Hematopoietic multipotent progenitor cell treated with erythropoietin and hydrocortisone succinate and interleukin-3 and kit ligand, for 6 days (in vitro differentiated cells): Measurements from ENCODE around the gene PIP5K1B.
"Not testable (repeated sequence)": the region's sequence is repeated elsewhere in the genome, so short reads cannot be mapped to it uniquely, and the experiment has no call there.

Experiments
- DNase-seq: peaks from one replicate; pipeline ENCODE4 v3.0.0-alpha.2; 2015

The PIP5K1B gene

DNA sequence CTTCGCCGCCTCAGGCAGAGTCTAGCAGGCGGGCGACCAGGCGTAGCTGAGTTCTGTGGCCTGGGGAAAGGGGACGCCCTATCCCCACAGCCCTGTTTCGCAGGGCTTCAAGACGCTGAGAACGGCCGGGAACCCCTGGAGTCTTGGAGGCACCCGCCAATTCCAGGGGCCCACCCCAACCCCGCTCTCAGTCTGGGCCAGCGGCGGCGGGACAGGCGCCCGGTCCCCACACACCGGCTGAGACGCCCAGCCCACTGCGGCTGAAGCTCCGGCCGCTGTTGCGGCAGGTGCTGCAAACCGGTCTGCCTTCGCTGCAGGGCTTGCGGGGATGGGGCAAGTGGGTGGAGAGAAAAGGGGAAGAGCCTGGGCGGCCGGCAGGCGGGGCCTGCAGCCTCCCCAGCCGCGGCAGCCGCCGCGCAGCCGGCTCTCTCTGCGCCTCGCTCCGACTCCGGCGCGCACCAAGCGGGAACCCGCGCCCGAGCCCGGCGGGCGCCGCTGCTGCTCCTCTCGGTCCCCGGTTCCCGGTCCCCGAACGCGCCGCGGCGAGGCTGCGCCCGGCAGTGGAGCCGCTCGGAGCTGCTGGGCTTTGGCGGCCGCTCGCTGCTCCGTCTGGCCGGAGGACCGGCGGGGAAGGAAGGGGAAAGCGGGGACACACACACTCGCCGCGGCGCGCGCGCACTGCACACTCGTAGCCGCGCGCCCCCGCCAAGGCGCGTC, at the start of gene PIP5K1B:
PIP5K1B (plus strand) TSS at position 427 of the 717 bp plus-strand sequence. CDS start 117,375 bp downstream, outside the sequence.
- DNase-seq, result peak; percentile 92

DNA sequence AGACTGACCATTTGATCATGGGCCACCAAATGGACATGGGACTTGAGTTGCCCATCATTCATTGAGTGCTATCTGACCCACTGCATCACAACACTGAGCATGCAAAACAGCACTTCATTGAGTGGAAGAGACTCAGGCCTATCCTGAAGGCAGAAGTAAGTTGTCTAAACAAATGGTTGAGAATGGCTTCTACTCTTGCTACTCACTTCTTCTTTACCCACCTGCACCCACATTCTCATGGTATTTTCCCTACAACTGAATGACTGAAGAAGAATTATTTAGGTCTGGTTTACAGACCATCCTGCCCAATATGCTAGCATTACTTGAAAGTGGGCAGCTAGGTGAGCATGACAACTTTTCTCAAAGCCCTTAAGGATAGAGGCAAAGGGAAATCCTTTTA, 41.0 kb upstream of the PIP5K1B start:
- DNase-seq, result no peak

- no peak for DNase-seq
Observed at GRCh38 chr9:68668127-68668526, 36.9 kb upstream of the PIP5K1B start.

DNA sequence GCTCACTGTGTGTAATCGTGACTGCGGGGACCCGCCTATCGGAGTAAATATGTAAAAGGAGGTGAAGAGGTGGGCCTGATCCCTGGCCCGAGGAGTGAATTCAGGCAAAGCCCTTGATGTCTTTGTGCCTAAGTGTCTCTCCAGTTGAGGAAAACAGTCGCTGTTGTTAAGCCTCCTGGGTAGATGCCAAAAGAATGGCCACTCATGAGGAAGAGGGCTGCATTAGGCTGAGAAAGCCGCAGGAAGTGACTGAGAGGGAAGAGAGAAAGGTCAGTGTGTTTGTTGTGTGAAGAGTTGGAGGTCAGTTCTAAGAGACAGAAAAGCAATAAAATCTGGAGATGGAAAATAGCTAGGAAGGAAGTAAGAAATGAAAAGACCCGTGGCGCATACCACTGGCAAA, 35.8 kb upstream of the PIP5K1B start:
- no peak for DNase-seq

DNA sequence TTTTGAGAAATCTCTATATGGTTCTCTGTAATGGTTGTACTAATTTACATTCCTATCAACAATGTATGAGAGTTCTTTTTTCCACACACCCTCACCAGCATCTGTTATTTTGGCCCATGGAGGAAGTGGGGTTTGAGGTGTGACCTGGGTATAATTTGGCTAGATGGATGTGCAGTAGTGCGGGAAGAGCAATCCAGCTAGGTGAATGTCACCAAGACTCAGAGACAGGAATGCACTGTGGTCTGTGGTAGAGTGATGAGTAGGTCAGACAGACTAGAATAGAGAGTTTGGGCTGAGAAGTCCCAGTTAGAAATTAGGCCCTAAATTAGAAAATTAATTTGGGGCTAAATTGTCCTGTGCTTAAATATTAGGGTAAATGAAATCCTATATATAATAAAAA, 32.8 kb upstream of the PIP5K1B start:
- DNase-seq, result no peak

- no peak for DNase-seq
Observed at GRCh38 chr9:68672625-68673024, 32.4 kb upstream of the PIP5K1B start.

GRCh38 chr9:68678430-68678829, 26.6 kb upstream of the PIP5K1B start:
- peak; percentile 55 for DNase-seq

GRCh38 chr9:68683433-68683832, 21.6 kb upstream of the PIP5K1B start:
- no peak for DNase-seq

- DNase-seq, result no peak
Observed at GRCh38 chr9:68685213-68685612, 19.8 kb upstream of the PIP5K1B start.

DNA sequence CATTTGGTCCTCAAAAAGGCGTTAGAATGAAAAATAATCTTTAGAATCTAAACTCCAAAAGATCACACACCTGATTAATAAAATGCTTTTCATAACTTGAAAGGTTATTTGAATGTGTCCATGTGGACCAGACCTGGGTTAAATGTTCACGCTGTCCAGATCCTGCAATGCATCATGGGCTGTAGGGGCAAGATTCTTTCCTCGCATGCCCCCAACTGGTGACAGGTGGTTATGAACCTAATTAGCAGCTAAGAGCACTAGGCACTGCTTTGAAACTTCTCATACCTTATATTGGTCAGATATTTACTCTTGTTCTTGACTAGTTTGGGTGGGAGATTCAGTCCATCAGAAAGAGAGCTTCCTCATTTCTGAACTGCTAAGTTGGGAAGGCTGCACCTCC, 19.3 kb upstream of the PIP5K1B start:
- DNase-seq, result peak; percentile 80

DNA sequence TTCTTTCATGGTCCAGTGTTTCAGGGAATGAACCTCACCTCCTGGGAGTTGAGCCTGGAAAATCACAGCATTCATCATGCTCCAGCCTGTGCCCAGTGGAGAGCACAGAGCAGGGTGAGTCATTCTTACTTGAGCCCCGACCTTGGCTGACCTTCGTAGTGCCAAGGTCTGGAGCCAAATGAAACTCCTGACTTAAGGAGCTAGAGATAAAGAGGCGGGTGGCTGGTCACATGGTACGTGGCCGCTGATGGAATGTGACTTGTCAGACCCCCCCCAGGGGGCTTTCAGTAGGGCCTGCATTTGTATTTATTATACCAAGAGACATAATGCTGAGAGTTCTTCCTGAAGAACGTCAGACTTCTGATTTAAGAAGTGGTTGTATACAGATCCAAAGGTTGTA, 15.0 kb upstream of the PIP5K1B start:
- DNase-seq, result no peak

DNA sequence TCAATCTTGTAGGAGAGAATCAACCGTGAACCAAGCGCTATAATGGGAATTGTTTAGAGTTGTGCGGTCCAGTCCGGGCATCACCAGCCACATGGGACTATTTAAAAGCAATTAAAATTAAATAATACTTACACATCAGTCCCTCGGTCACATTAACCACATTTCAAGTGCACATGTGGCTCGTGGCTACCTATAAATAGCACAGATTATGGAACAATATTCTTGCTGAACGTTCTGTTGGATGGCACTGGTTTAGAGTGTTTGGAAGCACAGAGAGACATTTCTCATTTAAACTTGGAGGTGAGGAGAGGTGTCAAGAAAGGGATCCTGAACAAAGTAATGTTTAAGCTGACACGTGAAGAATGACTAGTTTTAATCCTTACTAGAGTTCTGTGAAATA, 12.5 kb upstream of the PIP5K1B start:
- no peak for DNase-seq

- DNase-seq, result no peak
Observed at GRCh38 chr9:68694125-68694524, 10.9 kb upstream of the PIP5K1B start.

DNA sequence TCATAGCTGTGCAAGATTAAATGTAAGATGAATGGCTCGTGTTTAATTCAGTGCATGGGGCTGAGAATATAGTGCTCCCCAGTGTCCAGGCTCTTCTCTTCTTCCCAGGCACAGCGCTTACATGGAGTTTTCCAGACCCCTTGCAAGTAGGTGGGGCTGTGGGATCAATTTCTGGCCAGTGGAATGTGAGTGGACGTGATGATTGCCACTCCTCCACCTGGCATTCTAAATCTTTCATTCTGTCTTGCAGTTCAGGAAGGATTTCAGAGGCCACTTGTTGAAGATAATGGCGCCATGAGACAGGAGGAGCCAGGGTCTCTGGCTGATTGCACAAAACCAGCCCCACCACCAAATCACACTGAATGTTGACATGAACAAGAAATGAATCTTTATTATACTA, 7.2 kb upstream of the PIP5K1B start:
- DNase-seq, result no peak

- DNase-seq, result peak; percentile 84
Observed at GRCh38 chr9:68698943-68699509, 6.0 kb upstream of the PIP5K1B start.

DNA sequence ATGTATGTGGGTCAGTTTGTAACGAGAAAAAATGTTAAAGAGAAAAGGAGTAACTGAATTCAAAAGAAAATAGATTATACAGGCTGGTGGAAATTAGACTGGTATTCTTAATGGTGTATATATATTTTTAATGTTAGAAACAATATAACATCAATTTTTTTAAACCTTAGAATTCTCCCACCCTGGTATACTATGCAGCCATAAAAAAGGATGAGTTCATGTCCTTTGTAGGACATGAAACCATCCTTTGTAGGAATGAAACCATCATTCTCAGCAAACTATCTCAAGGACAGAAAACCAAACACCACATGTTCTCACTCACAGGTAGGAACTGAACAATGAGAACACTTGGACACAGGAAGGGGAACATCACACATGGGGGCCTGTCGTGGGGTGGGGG, 5.4 kb upstream of the PIP5K1B start:
- DNase-seq, result not testable (repeated sequence)

DNA sequence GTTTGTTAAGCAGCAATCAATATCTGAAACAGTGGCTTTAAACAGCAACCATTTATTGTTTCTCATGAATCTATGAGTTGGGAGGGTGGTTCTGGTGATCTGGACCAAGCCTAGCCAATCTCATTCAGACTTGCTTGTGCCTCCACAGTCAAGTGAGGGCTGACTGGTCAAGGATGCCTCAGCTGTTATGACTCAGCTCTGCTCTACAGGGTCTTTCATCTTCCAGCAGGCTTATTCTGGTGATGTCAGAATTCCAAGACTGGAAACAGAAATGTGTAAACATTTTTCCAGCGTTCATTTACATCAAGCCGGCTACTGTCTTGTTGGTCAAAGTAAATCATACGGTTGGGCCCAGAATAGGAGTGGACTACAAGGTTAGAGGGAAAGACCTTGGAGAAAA, 2.5 kb upstream of the PIP5K1B start:
- no peak for DNase-seq

DNA sequence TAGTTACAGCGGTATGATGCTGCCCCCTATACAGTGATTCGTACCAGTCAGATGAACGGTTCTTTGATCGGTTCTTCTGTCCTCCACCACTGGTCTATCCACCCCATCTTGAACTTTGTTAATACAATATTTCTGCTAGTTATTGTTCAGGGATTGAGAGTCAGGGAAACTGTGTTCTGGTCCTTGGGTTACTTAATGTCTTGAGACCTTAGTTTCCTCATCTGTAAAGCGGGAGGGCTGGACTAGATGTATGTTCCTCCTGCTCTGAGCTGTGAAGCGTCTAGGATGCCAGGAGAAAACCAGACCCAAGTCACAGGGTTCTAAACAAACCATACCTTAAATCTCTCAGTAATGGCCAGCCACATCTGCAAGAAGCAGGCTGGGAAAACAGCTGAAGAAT, 1.4 kb upstream of the PIP5K1B start:
- no peak for DNase-seq

DNA sequence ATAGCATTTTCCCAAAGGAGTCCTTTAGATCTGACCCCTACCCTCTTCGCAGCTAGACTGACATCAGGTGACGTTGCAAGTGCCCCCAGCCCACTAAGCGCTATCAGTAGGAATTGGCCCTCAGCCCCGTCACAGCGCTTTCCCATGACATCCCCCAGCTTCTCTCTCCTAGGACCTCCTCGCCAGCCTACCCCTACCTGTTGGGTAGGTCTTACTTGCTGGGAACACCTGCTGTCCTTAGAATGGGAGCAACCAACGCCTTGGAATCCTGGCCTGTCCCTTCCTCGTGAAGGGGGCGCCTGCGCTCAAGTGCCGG, 584 bp upstream of the PIP5K1B start:
- DNase-seq, result no peak

DNA sequence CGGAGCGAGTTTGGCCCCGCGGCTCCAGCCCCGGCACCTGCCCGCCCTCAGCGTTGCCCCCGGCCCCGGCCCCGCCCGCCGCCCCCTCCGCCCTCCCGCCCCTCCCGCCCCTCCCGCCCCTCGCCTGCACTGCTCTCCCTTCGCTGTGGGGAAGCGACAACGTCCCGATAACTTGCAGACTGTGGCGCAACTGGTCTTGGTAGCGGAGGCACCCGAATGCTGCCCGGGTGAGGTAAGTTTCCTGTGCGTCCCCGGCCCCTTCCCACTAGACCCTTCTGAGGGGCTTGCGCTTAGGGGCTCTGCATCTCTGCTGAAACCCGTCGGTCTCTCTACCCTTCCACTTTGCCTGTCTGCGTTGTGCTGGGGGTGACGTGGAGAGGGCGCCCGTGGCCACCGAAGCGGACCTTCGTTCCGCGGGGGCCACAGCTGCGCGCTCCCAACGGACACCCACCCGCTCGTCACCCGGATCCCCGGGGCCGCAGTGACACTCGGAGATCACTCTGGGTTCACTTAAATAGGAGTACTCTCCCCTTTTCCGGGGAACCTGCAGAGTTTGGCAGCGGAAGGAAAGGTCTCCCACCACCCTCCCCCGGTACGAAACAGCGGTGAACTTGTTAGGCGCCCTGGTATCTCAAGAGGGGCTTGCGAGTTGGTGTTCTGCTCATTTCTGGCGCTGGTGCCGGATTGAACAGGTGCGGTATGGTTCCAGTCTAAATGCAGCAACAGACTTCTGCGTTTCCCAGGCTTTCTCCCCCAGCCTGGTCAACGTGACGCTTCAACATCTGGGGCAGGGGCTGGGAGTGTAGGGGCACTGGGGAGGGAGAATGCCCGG, 707 bp downstream of the PIP5K1B start:
- peak; percentile 84 for DNase-seq

- peak; percentile 77 for DNase-seq
Observed at GRCh38 chr9:68706363-68707201, 1.5 kb downstream of the PIP5K1B start.

GRCh38 chr9:68707801-68708488, 2.9 kb downstream of the PIP5K1B start:
- DNase-seq, result no peak

DNA sequence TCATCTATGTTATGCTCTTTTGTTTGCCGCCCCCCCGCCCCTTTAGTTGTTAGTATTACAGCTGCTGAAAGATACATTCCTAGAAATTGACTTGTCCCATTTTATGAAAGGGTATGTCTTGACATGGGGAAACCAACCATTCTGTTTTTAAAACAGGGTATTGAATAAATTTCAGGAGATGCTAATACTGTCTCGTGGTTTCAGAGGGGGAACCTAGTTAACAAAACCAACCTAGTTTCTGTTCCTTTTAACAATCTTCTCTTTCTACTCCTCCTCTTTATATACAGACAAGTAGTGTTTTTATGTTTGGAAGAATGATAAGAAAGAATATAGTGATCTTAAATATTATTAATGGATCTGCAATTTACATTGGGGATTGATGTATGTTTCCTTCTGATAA, 3.5 kb downstream of the PIP5K1B start:
- DNase-seq, result no peak
